CD4-positive, alpha-beta T cell treated with Interleukin-17A for 4 hours (primary cell): ENCODE measurements around the gene NFATC4.
"Not testable (repeated sequence)": the region's sequence is repeated elsewhere in the genome, so short reads cannot be mapped to it uniquely, and the experiment has no call there.

Experiments
- DNase-seq: peaks from one replicate; pipeline ENCODE4 v3.0.0-alpha.2; 2020; ENCODE audit warnings: mixed read lengths

The NFATC4 gene

GRCh38 chr14:24368562-24369252, 723 bp downstream of the NFATC4 start:
- peak; percentile 25 for DNase-seq

GRCh38 chr14:24369463-24369862, 1.5 kb downstream of the NFATC4 start:
- no peak for DNase-seq

GRCh38 chr14:24369907-24370687, 2.1 kb downstream of the NFATC4 start:
- no peak for DNase-seq

GRCh38 chr14:24370748-24371147, 2.8 kb downstream of the NFATC4 start:
- DNase-seq: no peak

GRCh38 chr14:24371605-24372004, 3.6 kb downstream of the NFATC4 start:
- not testable (repeated sequence) for DNase-seq

GRCh38 chr14:24372701-24373416, 4.9 kb downstream of the NFATC4 start:
- DNase-seq: no peak

- no peak for DNase-seq
Observed at GRCh38 chr14:24376448-24377070, 8.6 kb downstream of the NFATC4 start.

GRCh38 chr14:24377126-24377525, 9.1 kb downstream of the NFATC4 start:
- no peak for DNase-seq

GRCh38 chr14:24377657-24378056, 9.7 kb downstream of the NFATC4 start:
- DNase-seq: no peak

GRCh38 chr14:24378327-24378726, 10.3 kb downstream of the NFATC4 start:
- no peak for DNase-seq

- no peak for DNase-seq
Observed at GRCh38 chr14:24378981-24379906, 11.3 kb downstream of the NFATC4 start.

- DNase-seq: no peak
Observed at GRCh38 chr14:24379907-24380730, 12.1 kb downstream of the NFATC4 start.

GRCh38 chr14:24381363-24382063, 13.5 kb downstream of the NFATC4 start:
- DNase-seq: no peak

- no peak for DNase-seq
Observed at GRCh38 chr14:24382064-24382371, 14.0 kb downstream of the NFATC4 start.

- no peak for DNase-seq
Observed at GRCh38 chr14:24384169-24384568, 16.2 kb downstream of the NFATC4 start.

- no peak for DNase-seq
Observed at GRCh38 chr14:24385524-24385923, 17.5 kb downstream of the NFATC4 start.

GRCh38 chr14:24387009-24387345, 19.0 kb downstream of the NFATC4 start:
- no peak for DNase-seq

- DNase-seq: not testable (repeated sequence)
Observed at GRCh38 chr14:24387579-24387978, 19.6 kb downstream of the NFATC4 start.

GRCh38 chr14:24388474-24389179, 20.6 kb downstream of the NFATC4 start:
- no peak for DNase-seq

GRCh38 chr14:24389226-24389848, 21.4 kb downstream of the NFATC4 start:
- DNase-seq: no peak
